Activated CD4-positive, CD25-positive, alpha-beta regulatory T cell treated with anti-CD3 and anti-CD28 coated beads, Interleukin-2, amount 50 U/mL, for 16 hours (primary cell): ENCODE data around the gene PHF23.

ENCODE experiments used
- DNase-seq: peaks from one replicate; pipeline ENCODE4 v3.0.0-alpha.2; 2020; ENCODE audit warnings: low read depth, low spot score

The PHF23 gene

GRCh38 chr17:7203391-7203790, 35.9 kb downstream of the PHF23 start:
- DNase-seq, result no peak

- no peak for DNase-seq
Measured at GRCh38 chr17:7196651-7197401, 42.4 kb downstream of the PHF23 start.

GRCh38 chr17:7195971-7196370, 43.3 kb downstream of the PHF23 start:
- DNase-seq, result no peak

GRCh38 chr17:7192271-7192937, 46.9 kb downstream of the PHF23 start:
- DNase-seq, result no peak

- DNase-seq, result no peak
Measured at GRCh38 chr17:7191571-7192270, 47.5 kb downstream of the PHF23 start.

GRCh38 chr17:7191069-7191468, 48.2 kb downstream of the PHF23 start:
- no peak for DNase-seq

GRCh38 chr17:7190276-7190917, 48.9 kb downstream of the PHF23 start:
- DNase-seq, result no peak

- no peak for DNase-seq
Measured at GRCh38 chr17:7186241-7186640, 53.0 kb downstream of the PHF23 start.
